Embryonic facial prominence (tissue), 1 donor: ENCODE data around the gene TAF11L7.
"Not testable (repeated sequence)": the region's sequence is repeated elsewhere in the genome, so short reads cannot be mapped to it uniquely, and the experiment has no call there.

ENCODE experiments used
- DNase-seq: peaks from one replicate; pipeline ENCODE4 v3.0.0-alpha.2; 2016; ENCODE audit errors: extremely low spot score

Gene TAF11L7

DNA sequence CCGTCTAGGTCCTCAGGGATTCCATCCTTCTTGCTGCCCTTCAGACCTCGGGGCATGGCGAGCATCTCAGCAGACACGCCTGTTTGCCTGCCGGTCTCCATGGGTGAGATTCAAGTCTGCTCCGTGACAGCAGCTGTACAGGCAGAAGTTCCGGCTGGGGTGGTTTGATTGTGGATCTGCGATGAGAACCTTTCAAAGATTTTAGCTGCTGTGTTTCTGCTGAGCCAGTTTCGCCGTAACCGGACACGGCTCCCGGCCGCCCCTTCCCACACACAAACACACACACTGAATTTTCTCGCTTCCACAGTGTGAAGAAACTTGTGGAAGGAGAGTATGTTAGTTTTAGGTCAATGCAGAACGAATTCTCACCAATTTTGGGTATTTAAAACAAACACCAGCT, at the start of gene TAF11L7:
TAF11L7 (minus strand) TSS at position 101 of the 400 bp plus-strand sequence.
- DNase-seq: not testable (repeated sequence)

DNA sequence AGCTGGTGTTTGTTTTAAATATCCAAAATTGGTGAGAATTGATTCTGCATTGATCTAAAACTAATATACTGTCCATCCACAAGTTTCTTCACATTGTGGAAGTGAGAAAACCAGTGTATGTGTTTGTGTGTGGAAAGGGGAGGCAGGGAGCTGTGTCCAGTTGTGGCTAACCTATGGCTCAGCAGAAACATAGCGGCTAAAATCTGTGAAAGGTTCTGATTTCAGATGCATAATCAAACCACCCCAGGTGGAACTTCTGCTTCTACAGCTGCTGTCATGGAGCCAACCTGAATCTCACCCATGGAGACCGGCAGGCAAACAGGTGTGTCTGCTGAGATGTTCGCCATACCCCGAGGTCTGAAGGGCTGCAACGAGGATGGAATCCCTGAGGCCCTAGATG, 48.6 kb upstream of the TAF11L7 start, which contains the start of gene TAF11L14:
TAF11L14 (plus strand) TSS at position 301 of the 400 bp plus-strand sequence.
- no peak for DNase-seq

DNA sequence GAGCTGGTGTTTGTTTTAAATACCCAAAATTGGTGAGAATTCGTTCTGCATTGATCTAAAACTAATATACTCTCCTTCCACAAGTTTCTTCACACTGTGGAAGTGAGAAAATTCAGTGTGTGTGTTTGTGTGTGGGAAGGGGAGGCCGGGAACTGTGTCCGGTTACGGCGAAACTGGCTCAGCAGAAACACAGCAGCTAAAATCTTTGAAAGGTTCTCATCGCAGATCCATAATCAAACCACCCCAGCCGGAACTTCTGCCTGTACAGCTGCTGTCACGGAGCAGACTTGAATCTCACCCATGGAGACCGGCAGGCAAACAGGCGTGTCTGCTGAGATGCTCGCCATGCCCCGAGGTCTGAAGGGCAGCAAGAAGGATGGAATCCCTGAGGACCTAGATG, 46.2 kb upstream of the TAF11L7 start, which contains the start of gene TAF11L13:
TAF11L13 (plus strand) TSS at position 301 of the 400 bp plus-strand sequence.
- not testable (repeated sequence) for DNase-seq

DNA sequence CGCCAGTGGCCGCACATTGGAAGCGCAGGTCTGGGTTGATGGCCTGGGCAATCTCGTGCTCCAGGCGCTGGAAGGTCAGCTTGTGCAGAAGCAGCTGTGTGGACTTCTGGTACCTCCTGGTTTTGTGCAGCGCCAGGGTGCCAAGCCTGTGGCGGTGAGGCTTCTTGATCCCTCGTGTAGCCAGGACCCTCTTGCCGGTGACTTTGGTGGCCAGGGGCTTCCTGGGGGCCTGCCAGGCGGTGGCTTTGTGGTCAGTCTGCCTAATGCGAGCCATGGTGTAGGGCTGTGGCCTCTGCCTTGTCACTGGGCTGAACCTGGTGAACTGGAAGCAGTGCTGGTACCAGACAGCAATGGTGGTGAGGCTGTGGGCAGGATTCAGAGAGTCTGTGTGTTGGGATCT, 40.1 kb upstream of the TAF11L7 start:
- no peak for DNase-seq

DNA sequence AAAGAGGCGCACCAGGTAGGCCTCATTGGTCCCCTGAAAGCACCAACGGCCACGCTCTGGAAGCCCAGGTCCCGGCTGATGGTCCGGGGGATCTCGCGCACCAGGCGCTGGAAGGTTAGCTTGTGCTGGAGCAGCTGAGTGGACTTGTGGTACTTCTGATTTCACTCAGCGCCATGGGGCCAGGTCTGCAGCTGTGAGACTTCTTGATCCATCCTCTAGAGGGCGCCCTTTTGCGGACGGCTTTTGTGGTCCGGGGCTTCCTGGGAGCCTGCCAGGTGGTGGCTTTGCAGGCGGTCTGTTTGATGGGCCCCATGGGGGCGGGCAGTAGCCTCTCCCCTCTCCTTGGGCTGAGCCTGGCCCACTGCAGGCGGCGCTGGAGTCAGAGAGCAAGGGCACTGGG, 35.1 kb upstream of the TAF11L7 start:
- DNase-seq: no peak

DNA sequence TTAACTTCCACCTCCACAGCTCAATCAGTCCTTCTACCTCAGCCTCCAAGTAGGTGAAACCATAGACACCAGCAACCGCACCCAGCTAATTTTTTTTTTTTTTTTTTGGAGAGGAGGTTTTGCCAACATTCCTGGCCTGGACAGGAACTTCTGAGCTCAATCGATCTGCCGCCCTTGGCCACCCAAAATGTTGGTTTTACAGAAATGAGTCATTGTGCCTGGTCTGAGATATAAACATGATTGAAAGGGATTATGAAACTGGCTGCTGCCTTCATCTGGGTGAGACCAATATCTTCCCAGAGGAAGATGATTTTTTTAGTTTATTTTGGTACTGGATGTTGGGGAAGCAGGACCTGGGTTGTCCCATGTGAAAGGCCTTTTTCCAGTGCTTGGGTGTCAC, 33.8 kb upstream of the TAF11L7 start:
- no peak for DNase-seq

DNA sequence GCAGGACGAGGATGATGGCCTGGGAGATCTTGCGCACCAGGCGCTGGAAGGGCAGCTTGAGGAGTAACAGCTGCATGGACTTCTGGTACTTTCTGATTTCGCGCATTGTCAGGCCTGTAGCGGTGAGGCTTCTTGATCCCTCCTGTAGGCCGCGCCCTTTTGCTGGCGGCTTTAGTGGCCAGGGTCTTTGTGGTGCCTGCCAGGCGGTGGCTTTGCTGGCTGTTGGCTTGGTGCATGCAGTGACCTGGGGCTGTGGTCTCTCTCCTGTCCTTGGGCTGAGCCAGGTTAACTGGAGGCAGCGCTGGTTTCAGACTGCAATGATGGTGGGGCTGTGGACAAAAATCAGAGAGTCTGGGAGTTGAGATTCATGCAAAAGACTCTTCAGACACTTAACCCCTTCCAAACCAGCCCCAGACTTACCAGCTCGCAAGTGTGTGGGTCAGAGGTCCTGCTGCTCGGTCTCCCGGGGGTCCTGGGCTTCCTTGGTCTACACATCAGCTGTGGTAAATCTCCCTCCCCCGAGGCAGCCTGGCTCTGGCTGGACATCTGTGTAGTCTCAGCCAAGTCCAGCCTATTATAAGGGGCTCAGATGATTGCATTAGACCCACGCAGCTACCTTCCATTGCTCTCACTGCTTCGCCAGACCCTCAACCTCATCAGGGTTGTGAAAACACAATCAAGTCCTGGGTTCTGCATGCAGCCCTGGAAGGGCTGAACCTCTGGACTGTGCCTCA, 29.5 kb upstream of the TAF11L7 start:
- no peak for DNase-seq

DNA sequence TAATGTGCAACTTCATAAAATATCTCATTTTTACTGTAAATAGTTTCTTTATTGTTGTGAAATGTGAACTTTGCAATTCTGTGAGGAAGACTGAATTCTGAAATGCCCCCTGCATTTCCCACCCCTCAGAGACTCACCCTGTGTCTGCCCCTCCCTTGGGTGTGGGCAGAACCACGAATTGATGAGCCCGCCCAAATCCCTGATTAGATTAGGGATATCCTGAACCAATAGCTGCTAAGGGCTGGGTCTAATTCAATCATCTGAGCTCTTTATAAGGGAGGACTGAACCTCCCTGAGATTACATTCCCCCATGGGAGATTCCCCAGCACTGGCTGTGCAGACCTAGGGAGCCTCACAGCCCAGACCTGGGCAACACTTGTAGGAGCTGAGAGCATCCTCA, 24.5 kb upstream of the TAF11L7 start, which contains the start of gene TAF11L12:
TAF11L12 (plus strand) TSS at position 301 of the 400 bp plus-strand sequence.
- DNase-seq: not testable (repeated sequence)

DNA sequence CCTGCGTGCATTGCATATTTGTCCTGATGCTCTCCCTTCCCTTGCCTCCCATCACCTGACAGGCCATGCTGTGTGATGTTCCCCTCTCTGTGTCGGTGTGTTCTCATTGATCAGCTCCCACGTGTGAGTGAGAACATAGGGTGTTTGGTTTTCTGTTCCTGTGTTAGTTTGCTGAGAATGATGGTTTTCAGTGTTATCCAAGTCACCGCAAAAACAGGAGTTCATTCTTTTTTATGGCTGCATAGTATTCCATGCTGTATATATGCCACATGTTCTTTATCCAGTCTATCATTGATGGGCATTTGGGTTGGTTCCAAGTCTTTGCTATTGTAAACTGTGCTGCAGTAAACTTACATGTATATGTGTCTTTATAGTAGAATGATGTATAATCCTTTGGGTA, 21.9 kb upstream of the TAF11L7 start:
- not testable (repeated sequence) for DNase-seq

DNA sequence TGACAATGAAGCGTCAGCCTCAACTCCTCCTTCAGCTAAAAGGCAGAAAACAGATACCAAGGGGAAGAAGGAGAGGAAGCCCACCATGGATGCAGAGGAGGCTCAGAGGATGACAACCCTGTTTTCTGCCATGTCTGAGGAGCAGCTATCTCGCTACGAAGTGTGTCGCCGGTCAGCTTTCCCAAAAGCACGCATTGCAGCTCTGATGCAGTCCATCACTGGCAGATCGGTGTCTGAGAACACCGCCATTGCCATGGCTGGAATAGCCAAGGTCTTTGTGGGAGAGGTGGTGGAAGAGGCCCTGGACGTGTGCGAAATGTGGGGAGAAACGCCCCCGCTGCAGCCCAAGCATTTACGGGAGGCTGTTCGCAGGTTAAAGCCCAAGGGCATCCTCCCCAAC, 19.4 kb upstream of the TAF11L7 start:
- no peak for DNase-seq

DNA sequence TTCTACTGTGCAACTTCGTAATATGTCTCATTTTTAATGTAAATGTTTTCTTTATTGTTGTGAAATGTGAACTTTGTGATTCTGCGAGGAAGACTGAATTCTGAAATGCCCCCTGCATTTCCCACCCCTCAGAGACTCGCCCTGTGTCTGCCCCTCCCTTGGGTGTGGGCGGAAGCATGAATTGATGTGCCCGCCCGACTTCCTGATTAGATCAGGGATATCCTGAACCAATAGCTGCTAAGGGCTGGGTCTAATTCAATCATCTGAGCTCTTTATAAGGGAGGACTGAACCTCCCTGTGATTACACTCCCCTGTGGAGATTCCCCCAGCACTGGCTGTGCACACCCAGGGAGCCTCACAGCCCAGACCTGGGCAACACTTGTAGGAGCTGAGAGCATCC, 18.3 kb upstream of the TAF11L7 start, which contains the start of gene TAF11L11:
TAF11L11 (plus strand) TSS at position 304 of the 400 bp plus-strand sequence.
- DNase-seq: not testable (repeated sequence)

DNA sequence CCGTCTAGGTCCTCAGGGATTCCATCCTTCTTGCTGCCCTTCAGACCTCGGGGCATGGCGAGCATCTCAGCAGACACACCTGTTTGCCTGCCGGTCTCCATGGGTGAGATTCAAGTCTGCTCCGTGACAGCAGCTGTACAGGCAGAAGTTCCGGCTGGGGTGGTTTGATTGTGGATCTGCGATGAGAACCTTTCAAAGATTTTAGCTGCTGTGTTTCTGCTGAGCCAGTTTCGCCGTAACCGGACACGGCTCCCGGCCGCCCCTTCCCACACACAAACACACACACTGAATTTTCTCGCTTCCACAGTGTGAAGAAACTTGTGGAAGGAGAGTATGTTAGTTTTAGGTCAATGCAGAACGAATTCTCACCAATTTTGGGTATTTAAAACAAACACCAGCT, 12.2 kb upstream of the TAF11L7 start, which contains the start of gene TAF11L10:
TAF11L10 (minus strand) TSS at position 101 of the 400 bp plus-strand sequence.
- not testable (repeated sequence) for DNase-seq

DNA sequence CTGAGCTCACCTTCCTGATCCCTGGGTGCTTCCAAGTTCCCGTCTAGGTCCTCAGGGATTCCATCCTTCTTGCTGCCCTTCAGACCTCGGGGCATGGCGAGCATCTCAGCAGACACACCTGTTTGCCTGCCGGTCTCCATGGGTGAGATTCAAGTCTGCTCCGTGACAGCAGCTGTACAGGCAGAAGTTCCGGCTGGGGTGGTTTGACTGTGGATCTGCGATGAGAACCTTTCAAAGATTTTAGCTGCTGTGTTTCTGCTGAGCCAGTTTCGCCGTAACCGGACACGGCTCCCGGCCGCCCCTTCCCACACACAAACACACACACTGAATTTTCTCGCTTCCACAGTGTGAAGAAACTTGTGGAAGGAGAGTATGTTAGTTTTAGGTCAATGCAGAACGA, 8.7 kb upstream of the TAF11L7 start, which contains the start of gene TAF11L9:
TAF11L9 (minus strand) TSS at position 140 of the 400 bp plus-strand sequence.
- not testable (repeated sequence) for DNase-seq

DNA sequence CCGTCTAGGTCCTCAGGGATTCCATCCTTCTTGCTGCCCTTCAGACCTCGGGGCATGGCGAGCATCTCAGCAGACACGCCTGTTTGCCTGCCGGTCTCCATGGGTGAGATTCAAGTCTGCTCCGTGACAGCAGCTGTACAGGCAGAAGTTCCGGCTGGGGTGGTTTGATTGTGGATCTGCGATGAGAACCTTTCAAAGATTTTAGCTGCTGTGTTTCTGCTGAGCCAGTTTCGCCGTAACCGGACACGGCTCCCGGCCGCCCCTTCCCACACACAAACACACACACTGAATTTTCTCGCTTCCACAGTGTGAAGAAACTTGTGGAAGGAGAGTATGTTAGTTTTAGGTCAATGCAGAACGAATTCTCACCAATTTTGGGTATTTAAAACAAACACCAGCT, 5.3 kb upstream of the TAF11L7 start, which contains the start of gene TAF11L8:
TAF11L8 (minus strand) TSS at position 101 of the 400 bp plus-strand sequence.
- not testable (repeated sequence) for DNase-seq
